ENCODE results near the gene HBD. TPM values are rescaled to one million over a fixed set of nuclear protein-coding genes. Genes with fewer than 3 reads are reported as not detected.

The HBD gene
- total and polyA plus RNA-seq, 2 experiments from 2014 or later = 2.8 TPM; not detected in 1

DNA sequence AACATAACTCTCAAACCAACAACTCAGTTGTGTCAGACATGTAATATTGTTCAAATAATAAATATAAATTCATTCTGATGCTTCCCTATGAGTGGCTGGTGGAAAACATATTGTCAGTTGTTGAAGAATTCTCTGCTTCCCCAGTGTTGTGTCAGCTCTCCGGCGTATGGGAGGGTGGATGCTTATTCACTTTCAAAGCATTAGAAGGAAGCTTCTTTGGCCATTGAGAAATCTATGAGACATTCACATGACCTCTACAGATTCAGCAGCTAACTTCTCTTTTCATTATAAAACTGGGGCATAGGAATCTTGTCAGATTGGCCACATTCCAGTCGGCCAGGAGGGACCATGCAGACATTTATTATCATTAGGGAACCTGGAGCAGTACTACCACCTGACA, 36.7 kb downstream of the HBD start:
- no peaks in the 10 kb centered on the region for H3K36me3 ChIP-seq
- TF ChIP-seq, protein P1, sequence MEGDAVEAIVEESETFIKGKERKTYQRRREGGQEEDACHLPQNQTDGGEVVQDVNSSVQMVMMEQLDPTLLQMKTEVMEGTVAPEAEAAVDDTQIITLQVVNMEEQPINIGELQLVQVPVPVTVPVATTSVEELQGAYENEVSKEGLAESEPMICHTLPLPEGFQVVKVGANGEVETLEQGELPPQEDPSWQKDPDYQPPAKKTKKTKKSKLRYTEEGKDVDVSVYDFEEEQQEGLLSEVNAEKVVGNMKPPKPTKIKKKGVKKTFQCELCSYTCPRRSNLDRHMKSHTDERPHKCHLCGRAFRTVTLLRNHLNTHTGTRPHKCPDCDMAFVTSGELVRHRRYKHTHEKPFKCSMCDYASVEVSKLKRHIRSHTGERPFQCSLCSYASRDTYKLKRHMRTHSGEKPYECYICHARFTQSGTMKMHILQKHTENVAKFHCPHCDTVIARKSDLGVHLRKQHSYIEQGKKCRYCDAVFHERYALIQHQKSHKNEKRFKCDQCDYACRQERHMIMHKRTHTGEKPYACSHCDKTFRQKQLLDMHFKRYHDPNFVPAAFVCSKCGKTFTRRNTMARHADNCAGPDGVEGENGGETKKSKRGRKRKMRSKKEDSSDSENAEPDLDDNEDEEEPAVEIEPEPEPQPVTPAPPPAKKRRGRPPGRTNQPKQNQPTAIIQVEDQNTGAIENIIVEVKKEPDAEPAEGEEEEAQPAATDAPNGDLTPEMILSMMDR (IDR thresholded peaks at IDR 0.05; ENCODE audit: low read depth, low read length) = no peak
- DNase-seq (ENCODE audit: low read depth in 1 of 2, low spot score in 1 of 2) = no peak
- H3K9me3 ChIP-seq (ENCODE audit: low read depth) = no peaks in the 10 kb centered on the region
- no peaks in the 10 kb centered on the region for H3K27me3 ChIP-seq
- H3K4me3 ChIP-seq = no peak overlapping the region
- H3K4me1 ChIP-seq (ENCODE audit: low read depth) = no peaks in the 10 kb centered on the region
- H3K27ac ChIP-seq = no peak overlapping the region

DNA sequence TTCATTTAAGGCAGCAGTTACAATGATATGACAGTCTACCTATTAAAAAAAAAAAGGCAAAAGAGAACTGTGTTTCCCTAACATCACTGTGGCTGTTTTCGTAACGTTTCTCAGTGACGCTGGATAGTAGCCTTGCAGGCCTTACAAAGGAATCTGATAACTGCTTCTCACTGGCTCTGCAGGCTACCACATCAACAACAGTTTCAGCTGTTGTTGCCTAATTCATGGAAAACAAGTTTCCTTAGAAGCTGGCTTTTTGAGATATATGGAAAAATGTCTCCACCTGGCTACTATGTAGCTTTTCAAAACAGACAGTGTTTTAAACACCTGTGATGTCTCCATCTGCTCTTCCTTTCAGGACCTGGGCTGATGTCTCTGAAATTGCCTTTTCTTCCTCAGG, 37.6 kb downstream of the HBD start:
- DNase-seq (ENCODE audit: low read depth in 1 of 2, low spot score in 1 of 2) = no peak
- Histone ChIP-seq H3K27ac (no peak overlapping the region), H3K9me3 (ENCODE audit: low read depth) (no peaks in the 10 kb centered on the region), H3K36me3 (no peaks in the 10 kb centered on the region), H3K4me1 (ENCODE audit: low read depth) (no peaks in the 10 kb centered on the region), H3K4me3 (no peak overlapping the region), H3K27me3 (no peaks in the 10 kb centered on the region)
- TF ChIP-seq, protein P1 (IDR thresholded peaks at IDR 0.05; ENCODE audit: low read depth, low read length) = no peak

DNA sequence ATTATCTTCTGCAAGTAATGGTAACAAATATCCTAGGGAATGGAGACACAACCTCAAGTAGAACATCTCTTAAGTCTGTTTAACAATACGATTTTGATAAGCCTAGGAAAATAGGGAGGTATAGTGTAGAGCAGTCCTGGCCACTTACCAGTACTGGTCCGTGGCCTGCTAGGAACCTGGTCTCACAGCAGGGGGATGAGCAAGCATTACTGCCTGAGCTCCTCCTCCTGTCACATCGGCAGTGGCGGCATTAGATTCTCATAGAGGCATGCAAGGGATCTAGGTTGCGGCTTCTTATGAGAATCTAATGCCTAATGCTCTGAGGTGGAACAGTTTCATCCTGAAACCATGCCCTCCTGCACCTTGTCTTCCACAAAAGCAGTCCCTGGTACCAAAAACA, 38.2 kb downstream of the HBD start:
- no peaks in the 10 kb centered on the region for H3K27me3 ChIP-seq
- no peak overlapping the region for H3K27ac ChIP-seq
- DNase-seq (ENCODE audit: low read depth in 1 of 2, low spot score in 1 of 2) = no peak
- TF ChIP-seq, protein P1 (IDR thresholded peaks at IDR 0.05; ENCODE audit: low read depth, low read length) = no peak
- H3K36me3 ChIP-seq = no peaks in the 10 kb centered on the region
- no peak overlapping the region for H3K4me3 ChIP-seq
- no peaks in the 10 kb centered on the region for H3K9me3 ChIP-seq (ENCODE audit: low read depth)
- H3K4me1 ChIP-seq (ENCODE audit: low read depth) = no peaks in the 10 kb centered on the region

DNA sequence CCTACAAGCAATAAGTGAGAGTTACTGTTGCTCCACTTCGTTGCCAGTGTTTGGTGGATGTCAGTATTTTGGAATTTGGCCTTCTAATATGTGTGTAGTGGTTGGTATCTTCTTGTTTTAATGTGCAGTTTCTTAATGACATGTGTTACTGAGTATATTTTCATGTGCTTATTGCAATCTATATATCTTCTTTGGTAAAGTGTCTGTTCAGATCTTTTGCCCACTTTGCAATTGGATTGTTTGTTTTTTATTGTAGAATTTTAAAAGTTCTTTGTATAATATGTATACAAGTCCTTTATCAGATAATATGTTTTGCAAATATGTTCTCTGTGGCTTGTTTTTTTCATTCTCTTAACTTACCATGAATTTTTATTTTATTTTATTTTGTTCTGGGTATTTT, 41.5 kb downstream of the HBD start:
- H3K4me1 ChIP-seq (ENCODE audit: low read depth) = no peaks in the 10 kb centered on the region
- no peak overlapping the region for H3K27ac ChIP-seq
- TF ChIP-seq, protein P1 (IDR thresholded peaks at IDR 0.05; ENCODE audit: low read depth, low read length) = no peak
- no peak overlapping the region for H3K4me3 ChIP-seq
- H3K36me3 ChIP-seq = no peaks in the 10 kb centered on the region
- no peaks in the 10 kb centered on the region for H3K9me3 ChIP-seq (ENCODE audit: low read depth)
- no peaks in the 10 kb centered on the region for H3K27me3 ChIP-seq
- DNase-seq (ENCODE audit: low read depth in 1 of 2, low spot score in 1 of 2) = no peak

DNA sequence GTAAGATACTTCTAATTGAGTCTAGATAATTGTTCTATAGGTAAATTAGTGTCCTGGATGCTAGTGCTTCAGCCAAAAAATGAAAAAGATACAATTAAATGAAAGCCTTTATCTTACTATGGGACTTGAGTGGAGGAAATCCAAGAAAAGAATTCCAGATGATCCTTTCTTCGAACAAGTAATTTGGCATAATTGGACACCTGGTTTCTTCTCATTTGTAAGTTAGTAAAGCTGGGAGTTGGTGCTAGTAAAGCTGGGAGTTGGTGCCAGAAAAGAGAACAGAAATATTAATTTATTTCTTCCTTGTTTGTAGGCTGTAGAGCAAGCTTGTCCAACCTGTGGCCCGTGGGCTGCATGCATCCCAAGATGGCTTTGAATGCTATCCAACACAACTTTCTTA, 46.1 kb downstream of the HBD start:
- Histone ChIP-seq H3K9me3 (ENCODE audit: low read depth) (no peaks in the 10 kb centered on the region), H3K4me1 (ENCODE audit: low read depth) (no peaks in the 10 kb centered on the region), H3K27ac (no peak overlapping the region), H3K27me3 (no peaks in the 10 kb centered on the region), H3K4me3 (no peak overlapping the region), H3K36me3 (no peaks in the 10 kb centered on the region)
- TF ChIP-seq, protein P1 (IDR thresholded peaks at IDR 0.05; ENCODE audit: low read depth, low read length) = no peak
- no peak for DNase-seq (ENCODE audit: low read depth in 1 of 2, low spot score in 1 of 2)

Other genes starting within 250 kb of the HBD start
- not detected in 2 replicates for gene OR51L1, start 239.6 kb downstream of the HBD start, total RNA-seq
- not detected in 2 replicates for gene OR51L1, start 239.6 kb downstream of the HBD start, polyA plus RNA-seq
- gene OR52J3, start 188.0 kb downstream of the HBD start, total RNA-seq = not detected in 2 replicates
- not detected in 2 replicates for gene OR52J3, start 188.0 kb downstream of the HBD start, polyA plus RNA-seq
- not detected in 2 replicates for gene OR52E2, start 174.9 kb downstream of the HBD start, total RNA-seq
- gene OR52E2, start 174.9 kb downstream of the HBD start, polyA plus RNA-seq = not detected in 2 replicates
- gene OR52E1, start 164.9 kb downstream of the HBD start, total RNA-seq = not detected in 2 replicates
- not detected in 2 replicates for gene OR52E1, start 164.9 kb downstream of the HBD start, polyA plus RNA-seq
- gene OR52A5, start 96.1 kb downstream of the HBD start, total RNA-seq = not detected in 2 replicates
- gene OR52A5, start 96.1 kb downstream of the HBD start, polyA plus RNA-seq = not detected in 2 replicates
- gene OR52A1, start 79.7 kb downstream of the HBD start, total RNA-seq = not detected in 2 replicates
- gene OR52A1, start 79.7 kb downstream of the HBD start, polyA plus RNA-seq = not detected in 2 replicates
- not detected in 2 replicates for gene OR51V1, start 33.8 kb downstream of the HBD start, total RNA-seq
- not detected in 2 replicates for gene OR51V1, start 33.8 kb downstream of the HBD start, polyA plus RNA-seq
- not detected in 2 replicates for gene HBB, start 7.4 kb downstream of the HBD start, total RNA-seq
- gene HBB, start 7.4 kb downstream of the HBD start, polyA plus RNA-seq = not detected in 2 replicates
- gene HBG1, start 15.4 kb upstream of the HBD start, total RNA-seq = not detected in 2 replicates
- not detected in 2 replicates for gene HBG1, start 15.4 kb upstream of the HBD start, polyA plus RNA-seq
- gene HBG2, start 20.3 kb upstream of the HBD start, total RNA-seq = not detected in 2 replicates
- gene HBG2, start 20.3 kb upstream of the HBD start, polyA plus RNA-seq = 0.54 TPM in 1 of 2 replicates, not detected in the other
- gene HBE1, start 35.5 kb upstream of the HBD start, total RNA-seq = 0.32 and 0.51 TPM in 2 replicates
- gene HBE1, start 35.5 kb upstream of the HBD start, polyA plus RNA-seq = 0.23 TPM in 1 of 2 replicates, not detected in the other
- 0.57 and 0.85 TPM in 2 replicates for gene OR51B4, start 67.5 kb upstream of the HBD start, total RNA-seq
- gene OR51B4, start 67.5 kb upstream of the HBD start, polyA plus RNA-seq = 0.24 TPM in 1 of 2 replicates, not detected in the other
- gene OR51B2, start 89.8 kb upstream of the HBD start, total RNA-seq = 1.6 TPM in 1 of 2 replicates, not detected in the other
- not detected in 2 replicates for gene OR51B2, start 89.8 kb upstream of the HBD start, polyA plus RNA-seq
- 1.4 and 3.6 TPM in 2 replicates for gene OR51B5, start 109.0 kb upstream of the HBD start, total RNA-seq
- 0.25 and 1.1 TPM in 2 replicates for gene OR51B5, start 109.0 kb upstream of the HBD start, polyA plus RNA-seq
- not detected in 2 replicates for gene OR51B6, start 117.0 kb upstream of the HBD start, total RNA-seq
- gene OR51B6, start 117.0 kb upstream of the HBD start, polyA plus RNA-seq = 0.39 TPM in 1 of 2 replicates, not detected in the other
- not detected in 2 replicates for gene OR51M1, start 149.3 kb upstream of the HBD start, total RNA-seq
- gene OR51M1, start 149.3 kb upstream of the HBD start, polyA plus RNA-seq = not detected in 2 replicates
- gene OR51Q1, start 187.6 kb upstream of the HBD start, total RNA-seq = not detected in 2 replicates
- not detected in 2 replicates for gene OR51Q1, start 187.6 kb upstream of the HBD start, polyA plus RNA-seq
- 0.60 TPM in 1 of 2 replicates, not detected in the other for gene OR51I1, start 207.0 kb upstream of the HBD start, total RNA-seq
- not detected in 2 replicates for gene OR51I1, start 207.0 kb upstream of the HBD start, polyA plus RNA-seq
- not detected in 2 replicates for gene OR51I2, start 214.8 kb upstream of the HBD start, total RNA-seq
- gene OR51I2, start 214.8 kb upstream of the HBD start, polyA plus RNA-seq = 0.19 TPM in 1 of 2 replicates, not detected in the other

All from cardiac muscle cell (in vitro differentiated cells and primary cell).